ENCODE results near the gene EHD4. TPM values are rescaled to one million over a fixed set of nuclear protein-coding genes. Genes with fewer than 3 reads are reported as not detected.

Gene EHD4
- total RNA-seq, 2 donors from 2014 or later: 18.4 to 22.6 TPM

DNA sequence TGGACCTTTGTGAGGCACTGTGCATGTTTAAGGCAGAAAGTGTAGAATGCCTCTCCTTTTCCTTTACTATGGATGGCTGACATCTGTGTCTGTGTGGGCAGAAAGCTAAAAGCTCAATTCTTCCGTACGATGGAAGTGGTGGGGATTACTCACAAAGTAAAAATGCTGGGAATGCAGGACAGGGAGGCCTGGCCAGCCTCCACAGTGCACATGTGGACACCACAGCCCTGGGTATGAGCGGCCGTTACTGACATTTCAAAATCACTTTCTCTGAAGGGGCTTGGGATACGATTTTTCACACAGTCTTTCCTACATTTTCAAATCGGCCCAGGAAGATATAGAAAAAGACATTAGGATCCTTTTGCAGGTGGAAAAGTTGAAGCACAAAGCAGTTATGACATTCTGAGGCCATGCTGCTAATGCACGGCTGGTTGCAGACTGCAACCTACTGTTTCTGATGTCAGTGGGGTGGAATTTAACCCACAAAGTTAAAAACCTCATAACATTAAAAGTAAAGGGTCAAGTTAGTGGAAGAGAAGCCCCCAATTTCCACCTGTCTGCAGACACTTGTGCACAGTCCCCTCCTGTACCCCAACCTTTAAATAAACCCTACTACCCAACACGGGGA lies 27.9 kb downstream of the EHD4 start:
- no peak for TF ChIP-seq POLR2A (IDR thresholded peaks at IDR 0.05)
- TF ChIP-seq, protein P1, sequence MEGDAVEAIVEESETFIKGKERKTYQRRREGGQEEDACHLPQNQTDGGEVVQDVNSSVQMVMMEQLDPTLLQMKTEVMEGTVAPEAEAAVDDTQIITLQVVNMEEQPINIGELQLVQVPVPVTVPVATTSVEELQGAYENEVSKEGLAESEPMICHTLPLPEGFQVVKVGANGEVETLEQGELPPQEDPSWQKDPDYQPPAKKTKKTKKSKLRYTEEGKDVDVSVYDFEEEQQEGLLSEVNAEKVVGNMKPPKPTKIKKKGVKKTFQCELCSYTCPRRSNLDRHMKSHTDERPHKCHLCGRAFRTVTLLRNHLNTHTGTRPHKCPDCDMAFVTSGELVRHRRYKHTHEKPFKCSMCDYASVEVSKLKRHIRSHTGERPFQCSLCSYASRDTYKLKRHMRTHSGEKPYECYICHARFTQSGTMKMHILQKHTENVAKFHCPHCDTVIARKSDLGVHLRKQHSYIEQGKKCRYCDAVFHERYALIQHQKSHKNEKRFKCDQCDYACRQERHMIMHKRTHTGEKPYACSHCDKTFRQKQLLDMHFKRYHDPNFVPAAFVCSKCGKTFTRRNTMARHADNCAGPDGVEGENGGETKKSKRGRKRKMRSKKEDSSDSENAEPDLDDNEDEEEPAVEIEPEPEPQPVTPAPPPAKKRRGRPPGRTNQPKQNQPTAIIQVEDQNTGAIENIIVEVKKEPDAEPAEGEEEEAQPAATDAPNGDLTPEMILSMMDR (IDR thresholded peaks at IDR 0.05): no peak
- TF ChIP-seq POLR2AphosphoS5 (IDR thresholded peaks at IDR 0.05): peak; percentile 47
- no peaks in the 10 kb centered on the region for H3K9me3 ChIP-seq
- intact Hi-C loops (cut with DNase I): no loop called here
- no peaks in the 10 kb centered on the region for H3K36me3 ChIP-seq
- H3K27me3 ChIP-seq (replicated peaks; ENCODE audit: insufficient read depth): no peaks in the 10 kb centered on the region
- no peak for DNase-seq (ENCODE audit: low spot score)
- no peaks in the 10 kb centered on the region for H3K4me1 ChIP-seq (replicated peaks)
- no peak overlapping the region for H3K4me3 ChIP-seq
- WGBS: 59% methylated on average over 8 of the region's 8 CpGs
- no peak overlapping the region for H3K27ac ChIP-seq

DNA sequence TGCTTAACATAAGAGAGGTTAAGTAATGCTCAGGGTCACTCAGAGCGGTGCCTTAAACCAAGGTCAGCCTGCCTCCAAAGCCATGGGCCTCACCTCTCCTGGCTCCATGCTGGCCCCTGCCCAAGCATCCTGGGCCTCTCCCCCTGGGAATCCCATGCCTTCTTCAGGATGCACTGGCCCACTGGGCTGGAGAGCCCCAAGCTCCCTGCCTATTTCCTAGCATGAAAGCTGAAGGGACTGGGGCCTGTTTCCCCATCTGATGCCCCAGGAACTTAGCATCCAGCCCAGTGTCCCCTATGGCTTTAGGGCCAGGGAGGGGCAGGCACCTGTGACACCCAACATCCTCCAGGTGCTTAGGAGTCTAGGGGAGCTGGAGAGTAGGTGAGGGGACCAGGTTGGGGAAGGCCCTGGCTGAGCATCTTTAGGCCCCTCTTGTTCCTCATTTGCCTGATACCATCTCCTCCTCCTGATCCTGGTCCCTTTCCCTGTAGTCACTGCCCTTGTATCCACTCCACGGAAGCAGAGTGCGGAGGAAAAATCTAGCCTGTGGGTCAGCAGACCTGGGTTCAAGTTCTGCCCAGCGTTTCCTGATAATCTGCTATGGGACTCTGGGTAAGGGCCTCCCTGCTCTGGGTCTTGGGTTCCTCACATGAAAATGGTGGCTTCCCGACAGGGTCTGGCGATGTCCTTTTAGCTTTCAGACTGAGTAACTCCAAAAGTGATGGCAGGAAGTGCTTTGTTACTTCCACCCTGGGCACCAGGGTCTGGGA lies 28.6 kb downstream of the EHD4 start:
- Histone ChIP-seq H3K27me3 (replicated peaks; ENCODE audit: insufficient read depth) (no peaks in the 10 kb centered on the region), H3K9me3 (no peaks in the 10 kb centered on the region), H3K36me3 (no peaks in the 10 kb centered on the region), H3K27ac (no peak overlapping the region), H3K4me3 (no peak overlapping the region), H3K4me1 (replicated peaks) (no peaks in the 10 kb centered on the region)
- intact Hi-C loops (cut with DNase I): no loop called here
- no peak for DNase-seq (ENCODE audit: low spot score)
- WGBS: 91% methylated on average over 6 of the region's 6 CpGs
- TF ChIP-seq POLR2AphosphoS5 (IDR thresholded peaks at IDR 0.05) (no peak), POLR2A (IDR thresholded peaks at IDR 0.05) (no peak)
- TF ChIP-seq, protein P1 (IDR thresholded peaks at IDR 0.05): no peak

DNA sequence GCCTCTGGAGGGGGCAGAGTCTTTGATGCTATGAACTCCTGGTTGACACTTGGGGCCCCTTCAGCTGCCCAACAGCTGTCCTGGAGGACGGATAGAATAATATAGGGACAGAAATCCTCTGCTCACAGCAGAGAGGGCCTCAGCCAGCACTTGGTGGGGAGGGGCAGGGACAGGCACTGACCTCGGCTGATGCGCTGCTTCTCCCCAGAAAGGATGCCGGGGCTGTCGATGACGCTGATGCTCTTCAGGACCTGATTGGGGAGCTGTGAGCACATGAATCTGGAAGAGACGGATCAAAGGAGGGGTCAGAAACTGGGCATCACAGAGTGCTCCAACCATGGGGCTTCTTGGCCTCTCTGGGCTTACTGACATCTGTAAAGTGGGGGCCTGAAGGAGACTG lies 29.5 kb downstream of the EHD4 start:
- H3K27ac ChIP-seq: no peak overlapping the region
- no peaks in the 10 kb centered on the region for H3K9me3 ChIP-seq
- H3K27me3 ChIP-seq (replicated peaks; ENCODE audit: insufficient read depth): no peaks in the 10 kb centered on the region
- 88% methylated on average over 7 of the region's 7 CpGs for WGBS
- no peak overlapping the region for H3K4me3 ChIP-seq
- DNase-seq (ENCODE audit: low spot score): no peak
- TF ChIP-seq POLR2A (IDR thresholded peaks at IDR 0.05) (no peak), POLR2AphosphoS5 (IDR thresholded peaks at IDR 0.05) (no peak)
- TF ChIP-seq, protein P1 (IDR thresholded peaks at IDR 0.05): no peak
- H3K4me1 ChIP-seq (replicated peaks): no peaks in the 10 kb centered on the region
- intact Hi-C loops (cut with DNase I): no loop called here
- H3K36me3 ChIP-seq: no peaks in the 10 kb centered on the region

DNA sequence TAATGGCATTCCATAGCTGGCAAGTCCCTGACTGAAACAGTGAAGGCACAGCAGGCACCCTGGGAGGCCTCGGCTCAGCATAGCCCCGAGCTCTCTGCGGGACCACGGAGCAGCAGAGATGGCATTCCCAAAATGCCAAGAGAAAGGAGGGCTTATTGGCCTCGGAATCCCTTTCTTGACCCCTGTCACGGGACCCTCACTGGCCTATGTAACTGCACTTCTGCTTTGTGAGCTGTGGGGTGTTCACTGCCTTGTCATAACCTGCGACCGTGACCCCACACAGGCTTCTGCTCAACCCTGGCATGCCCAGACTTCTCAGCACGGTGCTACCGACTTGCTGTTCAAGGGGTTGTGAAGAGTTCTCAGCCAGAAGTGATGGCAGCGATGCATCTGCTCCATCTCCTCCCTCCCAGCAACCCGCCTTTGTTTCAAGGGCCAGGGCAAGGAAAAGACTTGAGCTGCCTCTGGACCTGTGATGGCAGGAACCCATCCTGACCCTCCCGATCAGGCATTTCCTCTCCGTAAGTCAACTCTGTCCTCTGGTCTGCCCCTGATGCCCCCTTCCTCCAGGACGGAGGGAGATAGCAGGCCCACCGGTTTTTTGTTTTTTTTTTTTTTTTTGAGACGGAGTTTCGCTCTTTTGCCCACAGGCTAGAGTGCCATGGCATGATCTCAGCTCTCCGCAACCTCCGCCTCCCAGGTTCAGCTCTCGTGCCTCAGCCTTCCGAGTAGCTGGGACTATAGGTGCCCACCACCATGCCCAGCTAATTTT lies 30.5 kb downstream of the EHD4 start:
- no peaks in the 10 kb centered on the region for H3K4me1 ChIP-seq (replicated peaks)
- H3K9me3 ChIP-seq: no peaks in the 10 kb centered on the region
- H3K27me3 ChIP-seq (replicated peaks; ENCODE audit: insufficient read depth): no peaks in the 10 kb centered on the region
- WGBS: 86% methylated on average over 22 of the region's 22 CpGs
- intact Hi-C loops (cut with DNase I): no loop called here
- H3K4me3 ChIP-seq: no peak overlapping the region
- H3K27ac ChIP-seq: no peak overlapping the region
- H3K36me3 ChIP-seq: no peaks in the 10 kb centered on the region
- TF ChIP-seq POLR2A (IDR thresholded peaks at IDR 0.05) (no peak), POLR2AphosphoS5 (IDR thresholded peaks at IDR 0.05) (no peak)
- TF ChIP-seq, protein P1 (IDR thresholded peaks at IDR 0.05): no peak
- no peak for DNase-seq (ENCODE audit: low spot score)
